Activated CD8-positive, alpha-beta memory T cell treated with anti-CD3 and anti-CD28 coated beads for 1 hour (primary cell): ENCODE results near the gene SPPL3.
"Not testable (repeated sequence)": the region's sequence is repeated elsewhere in the genome, so short reads cannot be mapped to it uniquely, and the experiment has no call there.

Experiments used
- DNase-seq, 2 donors: peaks; one replicate each; pipeline ENCODE4 v3.0.0-alpha.2; 2020; ENCODE audit warnings: low read depth in 1 of 2; ENCODE audit errors: extremely low read depth in 1 of 2

Gene SPPL3

GRCh38 chr12:120845696-120846095 lies 58.5 kb downstream of the SPPL3 start:
- no peak for DNase-seq

GRCh38 chr12:120844768-120845449 lies 59.2 kb downstream of the SPPL3 start:
- no peak for DNase-seq

- DNase-seq = no peak
Observed at GRCh38 chr12:120844297-120844696, 59.9 kb downstream of the SPPL3 start.

GRCh38 chr12:120843472-120843871 lies 60.7 kb downstream of the SPPL3 start:
- no peak for DNase-seq

- DNase-seq = no peak
Observed at GRCh38 chr12:120842595-120842994, 61.6 kb downstream of the SPPL3 start.

GRCh38 chr12:120841525-120841924 lies 62.6 kb downstream of the SPPL3 start:
- no peak for DNase-seq

- DNase-seq = no peak
Observed at GRCh38 chr12:120839503-120839902, 64.7 kb downstream of the SPPL3 start.

- not testable (repeated sequence) for DNase-seq
Observed at GRCh38 chr12:120838629-120839383, 65.4 kb downstream of the SPPL3 start.

GRCh38 chr12:120836114-120836684 lies 68.0 kb downstream of the SPPL3 start:
- no peak for DNase-seq

- DNase-seq = no peak
Observed at GRCh38 chr12:120835657-120836056, 68.5 kb downstream of the SPPL3 start.

GRCh38 chr12:120835304-120835612 lies 68.9 kb downstream of the SPPL3 start:
- no peak for DNase-seq

GRCh38 chr12:120834489-120835303 lies 69.5 kb downstream of the SPPL3 start:
- DNase-seq = no peak

GRCh38 chr12:120833849-120834248 lies 70.3 kb downstream of the SPPL3 start:
- no peak for DNase-seq

GRCh38 chr12:120832737-120833136 lies 71.4 kb downstream of the SPPL3 start:
- no peak for DNase-seq

- DNase-seq = no peak
Observed at GRCh38 chr12:120831648-120832267, 72.4 kb downstream of the SPPL3 start.

GRCh38 chr12:120830966-120831365 lies 73.2 kb downstream of the SPPL3 start:
- DNase-seq = no peak

GRCh38 chr12:120830052-120830940 lies 73.9 kb downstream of the SPPL3 start:
- no peak for DNase-seq

GRCh38 chr12:120826335-120826734 lies 77.8 kb downstream of the SPPL3 start:
- no peak for DNase-seq

- no peak for DNase-seq
Observed at GRCh38 chr12:120825337-120825736, 78.8 kb downstream of the SPPL3 start.
